ENCODE results near the gene EPB42.

Gene EPB42

DNA sequence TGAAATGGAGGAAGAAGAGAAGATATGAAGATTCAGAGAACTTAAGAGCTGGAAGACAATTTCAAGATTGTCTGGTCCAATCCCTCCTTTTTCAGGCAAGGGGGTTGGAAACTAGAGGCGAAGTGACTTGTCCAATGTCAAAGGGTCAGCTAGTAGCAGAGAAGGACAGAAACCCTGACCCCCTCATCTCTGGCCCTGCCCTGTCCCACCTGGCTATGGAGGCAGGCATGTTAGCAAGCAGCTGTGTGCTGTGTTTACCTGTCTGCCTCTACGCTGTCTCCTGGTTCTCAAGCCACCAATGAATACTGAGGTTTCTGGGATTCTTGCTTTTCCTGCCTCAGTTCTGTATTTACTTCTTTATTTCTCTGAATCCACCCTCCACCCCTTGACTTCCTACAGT, 45.6 kb upstream of the EPB42 start:
- ChIA-PET CTCF (interaction anchor here (1.4 to 7.4 kb wide), 3 partner anchors 9 to 39 kb away, joined by 4 to 121 read pairs (median 74); no protein-coding TSS in a partner anchor), POLR2A (interaction anchor here (0.6 kb wide), 1 partner anchor 35 kb away, joined by 3 read pairs; no protein-coding TSS in a partner anchor)
- H3K4me3 ChIP-seq (ENCODE audit: low read depth, low read length) = no peak overlapping the region
- TF ChIP-seq, protein P1, sequence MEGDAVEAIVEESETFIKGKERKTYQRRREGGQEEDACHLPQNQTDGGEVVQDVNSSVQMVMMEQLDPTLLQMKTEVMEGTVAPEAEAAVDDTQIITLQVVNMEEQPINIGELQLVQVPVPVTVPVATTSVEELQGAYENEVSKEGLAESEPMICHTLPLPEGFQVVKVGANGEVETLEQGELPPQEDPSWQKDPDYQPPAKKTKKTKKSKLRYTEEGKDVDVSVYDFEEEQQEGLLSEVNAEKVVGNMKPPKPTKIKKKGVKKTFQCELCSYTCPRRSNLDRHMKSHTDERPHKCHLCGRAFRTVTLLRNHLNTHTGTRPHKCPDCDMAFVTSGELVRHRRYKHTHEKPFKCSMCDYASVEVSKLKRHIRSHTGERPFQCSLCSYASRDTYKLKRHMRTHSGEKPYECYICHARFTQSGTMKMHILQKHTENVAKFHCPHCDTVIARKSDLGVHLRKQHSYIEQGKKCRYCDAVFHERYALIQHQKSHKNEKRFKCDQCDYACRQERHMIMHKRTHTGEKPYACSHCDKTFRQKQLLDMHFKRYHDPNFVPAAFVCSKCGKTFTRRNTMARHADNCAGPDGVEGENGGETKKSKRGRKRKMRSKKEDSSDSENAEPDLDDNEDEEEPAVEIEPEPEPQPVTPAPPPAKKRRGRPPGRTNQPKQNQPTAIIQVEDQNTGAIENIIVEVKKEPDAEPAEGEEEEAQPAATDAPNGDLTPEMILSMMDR (IDR thresholded peaks at IDR 0.05; ENCODE audit: insufficient read depth, low read length, missing control alignments) = no peak
- DNase-seq (ENCODE audit: low read depth, low spot score) = no peak

DNA sequence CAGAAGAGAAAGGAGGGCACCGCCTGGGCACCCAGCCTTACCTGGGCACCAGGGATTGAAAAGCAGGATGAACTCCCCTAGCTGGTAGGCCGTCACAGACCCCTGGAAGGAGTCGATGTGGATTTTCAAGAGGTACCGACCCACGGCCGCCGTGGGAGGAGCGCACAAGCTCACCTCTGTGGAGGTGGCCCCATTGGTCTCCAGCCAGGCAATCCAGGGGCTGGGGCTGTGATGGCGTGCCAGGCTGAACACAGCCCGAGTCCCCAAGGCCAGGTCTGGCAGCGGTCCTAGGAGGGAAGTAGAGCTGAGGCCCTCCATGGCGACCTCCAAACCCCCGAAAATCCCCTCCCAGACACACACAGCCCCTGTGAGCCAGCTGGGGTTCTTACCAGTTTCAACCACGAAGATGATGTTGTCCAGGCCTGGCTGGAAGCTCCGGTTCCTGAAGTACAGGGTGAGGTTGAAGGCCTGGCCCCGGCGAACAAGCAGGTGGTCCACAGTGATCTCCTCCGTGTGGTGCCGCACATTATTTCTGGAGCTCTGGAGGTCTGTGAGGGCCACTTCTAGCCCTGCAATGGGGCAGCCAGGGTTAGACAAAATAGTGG, 39.3 kb upstream of the EPB42 start:
- TF ChIP-seq, protein P1 (IDR thresholded peaks at IDR 0.05; ENCODE audit: insufficient read depth, low read length, missing control alignments) = no peak
- ChIA-PET CTCF (interaction anchor here (1.2 to 1.8 kb wide), 3 partner anchors 8 to 25 kb away, joined by 3 to 7 read pairs (median 5); no protein-coding TSS in a partner anchor), POLR2A (interaction anchor here (0.6 kb wide), 1 partner anchor 1167 kb away, joined by 3 read pairs; the partner anchor contains the start of gene CTDSPL2)
- no peak overlapping the region for H3K4me3 ChIP-seq (ENCODE audit: low read depth, low read length)
- no peak for DNase-seq (ENCODE audit: low read depth, low spot score)

DNA sequence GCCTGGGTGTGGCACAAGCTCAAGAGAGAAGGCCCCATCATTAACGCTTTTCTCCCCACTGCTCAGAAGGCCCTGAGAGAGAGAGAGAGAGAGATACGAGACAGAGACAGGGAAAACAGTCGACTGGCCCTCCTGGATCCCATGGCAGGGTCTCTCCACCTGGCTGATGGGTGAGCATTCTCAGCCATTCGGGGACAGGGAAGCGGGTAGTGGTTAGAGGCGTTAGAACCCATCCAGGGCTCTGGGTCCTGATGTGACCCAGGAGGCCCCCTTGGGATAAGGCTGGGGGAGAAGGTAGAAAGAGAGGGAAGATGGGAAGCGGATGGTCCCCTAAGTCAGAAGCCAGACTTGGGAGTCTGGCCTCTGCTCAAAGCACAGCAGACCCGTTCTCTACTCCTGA, 38.0 kb upstream of the EPB42 start:
- CTCF ChIA-PET = interaction anchor here (1.2 to 1.4 kb wide), 2 partner anchors 27 to 33 kb away, joined by 3 to 5 read pairs; no protein-coding TSS in a partner anchor
- TF ChIP-seq, protein P1 (IDR thresholded peaks at IDR 0.05; ENCODE audit: insufficient read depth, low read length, missing control alignments) = no peak
- POLR2A ChIA-PET = no interaction called here
- H3K4me3 ChIP-seq (ENCODE audit: low read depth, low read length) = no peak overlapping the region
- no peak for DNase-seq (ENCODE audit: low read depth, low spot score)

DNA sequence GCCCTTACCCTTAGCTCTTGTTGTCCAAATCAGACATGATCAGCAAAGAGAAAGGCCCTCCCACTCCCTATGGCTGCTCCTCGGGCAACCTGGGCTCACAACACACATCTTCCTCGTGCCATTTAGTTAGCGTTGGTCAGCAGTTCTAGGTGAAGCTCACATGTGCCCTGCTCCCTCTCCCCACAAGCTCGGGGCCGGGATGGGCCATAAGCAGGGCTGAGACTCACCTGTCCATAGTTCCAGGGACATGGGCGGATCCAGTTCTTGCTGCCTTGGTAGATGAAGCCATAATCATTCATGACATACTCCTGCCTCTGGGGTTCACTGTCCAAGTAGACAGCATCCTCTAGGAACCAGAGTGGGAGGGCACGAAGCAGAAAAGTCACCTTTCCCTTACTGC, 35.5 kb upstream of the EPB42 start:
- ChIA-PET CTCF (interaction anchor here (0.9 to 2.2 kb wide), 5 partner anchors 10 to 34 kb away, joined by 3 to 8 read pairs (median 4); partner anchors contain the start of gene TGM5), POLR2A (no interaction called here)
- no peak overlapping the region for H3K4me3 ChIP-seq (ENCODE audit: low read depth, low read length)
- no peak for DNase-seq (ENCODE audit: low read depth, low spot score)
- TF ChIP-seq, protein P1 (IDR thresholded peaks at IDR 0.05; ENCODE audit: insufficient read depth, low read length, missing control alignments) = no peak

DNA sequence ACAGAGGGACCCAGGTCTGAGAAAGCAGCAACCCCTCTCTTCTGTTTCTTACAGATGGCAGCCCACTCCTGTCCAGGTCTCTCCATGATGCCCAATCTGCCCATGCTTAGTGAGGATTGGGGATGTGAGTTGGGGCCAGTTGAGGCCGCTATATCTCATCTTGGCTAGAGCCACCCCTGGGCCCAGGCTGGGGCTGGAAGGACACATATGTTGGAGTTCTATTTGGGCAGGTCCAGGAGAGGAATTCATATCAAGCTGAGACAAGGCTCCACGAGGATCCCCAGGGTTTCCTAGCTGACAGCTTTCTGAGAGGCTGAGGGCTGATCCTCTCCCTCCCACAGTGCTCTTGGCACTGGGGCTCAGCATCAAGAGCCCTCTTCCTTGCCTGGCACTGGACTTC, 34.6 kb upstream of the EPB42 start:
- POLR2A ChIA-PET = no interaction called here
- no peak for DNase-seq (ENCODE audit: low read depth, low spot score)
- H3K4me3 ChIP-seq (ENCODE audit: low read depth, low read length) = no peak overlapping the region
- CTCF ChIA-PET = interaction anchor here (0.9 to 1.8 kb wide), 2 partner anchors 31 to 33 kb away, joined by 3 to 7 read pairs; no protein-coding TSS in a partner anchor
- TF ChIP-seq, protein P1 (IDR thresholded peaks at IDR 0.05; ENCODE audit: insufficient read depth, low read length, missing control alignments) = no peak

Data from AG04449 (cell line).